HFF-Myc (cell line): Measurements from ENCODE around the gene FAM163A.

Experiments used
- DNase-seq: peaks from one replicate; pipeline ENCODE4 v3.0.0-alpha.2; 2011; ENCODE audit warnings: low read depth; ENCODE audit errors: extremely low read depth
- H3K4me3 ChIP-seq: replicated peaks from 2 replicates; pipeline ENCODE4 v1.5.1; 2011; ENCODE audit warnings: low read depth, mild to moderate bottlenecking, control low read depth, low read length
- TF ChIP-seq, protein P1 (sequence below): IDR thresholded peaks from 2 replicates; pipeline ENCODE4 v1.5.1; 2012; ENCODE audit warnings: mild to moderate bottlenecking, low read depth, low read length, control low read depth; ENCODE audit errors: missing control alignments

The FAM163A gene

GRCh38 chr1:179817789-179818188, 74.7 kb downstream of the FAM163A start:
- TF ChIP-seq, protein P1, sequence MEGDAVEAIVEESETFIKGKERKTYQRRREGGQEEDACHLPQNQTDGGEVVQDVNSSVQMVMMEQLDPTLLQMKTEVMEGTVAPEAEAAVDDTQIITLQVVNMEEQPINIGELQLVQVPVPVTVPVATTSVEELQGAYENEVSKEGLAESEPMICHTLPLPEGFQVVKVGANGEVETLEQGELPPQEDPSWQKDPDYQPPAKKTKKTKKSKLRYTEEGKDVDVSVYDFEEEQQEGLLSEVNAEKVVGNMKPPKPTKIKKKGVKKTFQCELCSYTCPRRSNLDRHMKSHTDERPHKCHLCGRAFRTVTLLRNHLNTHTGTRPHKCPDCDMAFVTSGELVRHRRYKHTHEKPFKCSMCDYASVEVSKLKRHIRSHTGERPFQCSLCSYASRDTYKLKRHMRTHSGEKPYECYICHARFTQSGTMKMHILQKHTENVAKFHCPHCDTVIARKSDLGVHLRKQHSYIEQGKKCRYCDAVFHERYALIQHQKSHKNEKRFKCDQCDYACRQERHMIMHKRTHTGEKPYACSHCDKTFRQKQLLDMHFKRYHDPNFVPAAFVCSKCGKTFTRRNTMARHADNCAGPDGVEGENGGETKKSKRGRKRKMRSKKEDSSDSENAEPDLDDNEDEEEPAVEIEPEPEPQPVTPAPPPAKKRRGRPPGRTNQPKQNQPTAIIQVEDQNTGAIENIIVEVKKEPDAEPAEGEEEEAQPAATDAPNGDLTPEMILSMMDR = no peak
- no peak for DNase-seq
- no peak overlapping the region for H3K4me3 ChIP-seq

DNA sequence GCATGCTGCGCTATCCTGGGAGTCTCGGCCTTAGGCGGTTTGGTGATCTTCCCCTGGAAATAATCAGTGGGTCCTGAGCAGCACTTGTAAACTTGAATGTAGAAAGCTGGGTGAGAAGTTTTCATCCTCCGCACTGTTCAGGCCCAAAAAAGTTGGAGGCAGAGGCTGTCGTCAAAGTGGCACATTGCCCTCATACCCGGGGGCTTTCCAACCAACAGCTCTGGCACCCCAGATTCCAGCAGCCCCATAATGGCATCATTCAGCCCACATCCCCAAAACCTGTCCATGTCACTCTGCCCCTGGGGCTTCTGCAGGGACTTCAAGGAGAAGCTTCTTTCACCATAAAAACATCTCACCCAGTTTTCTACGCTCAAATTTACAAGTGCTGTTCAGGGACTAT, 75.2 kb downstream of the FAM163A start:
- TF ChIP-seq, protein P1 = no peak
- H3K4me3 ChIP-seq = no peak overlapping the region
- no peak for DNase-seq

DNA sequence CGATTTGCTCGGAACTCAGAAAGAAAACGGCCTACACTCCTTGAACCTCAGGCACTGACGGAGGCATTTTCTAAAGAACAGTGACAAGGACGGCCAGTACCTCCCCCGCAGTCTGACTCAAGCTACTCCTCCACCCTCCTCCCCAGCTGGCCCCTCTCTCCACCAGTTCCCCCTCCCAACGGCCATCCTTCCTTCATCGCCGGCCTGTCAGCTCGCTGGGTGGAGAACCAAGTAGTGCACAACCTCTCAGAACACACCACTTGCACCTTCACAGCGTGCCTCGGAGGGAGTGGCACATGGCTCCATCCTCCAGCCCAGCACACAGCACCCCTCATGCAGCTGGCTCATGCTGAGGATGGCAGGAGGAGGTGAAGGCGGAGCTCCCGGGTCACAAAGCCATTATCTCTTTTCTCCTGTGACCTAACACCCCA, 75.7 kb downstream of the FAM163A start:
- no peak overlapping the region for H3K4me3 ChIP-seq
- DNase-seq = no peak
- TF ChIP-seq, protein P1 = no peak

DNA sequence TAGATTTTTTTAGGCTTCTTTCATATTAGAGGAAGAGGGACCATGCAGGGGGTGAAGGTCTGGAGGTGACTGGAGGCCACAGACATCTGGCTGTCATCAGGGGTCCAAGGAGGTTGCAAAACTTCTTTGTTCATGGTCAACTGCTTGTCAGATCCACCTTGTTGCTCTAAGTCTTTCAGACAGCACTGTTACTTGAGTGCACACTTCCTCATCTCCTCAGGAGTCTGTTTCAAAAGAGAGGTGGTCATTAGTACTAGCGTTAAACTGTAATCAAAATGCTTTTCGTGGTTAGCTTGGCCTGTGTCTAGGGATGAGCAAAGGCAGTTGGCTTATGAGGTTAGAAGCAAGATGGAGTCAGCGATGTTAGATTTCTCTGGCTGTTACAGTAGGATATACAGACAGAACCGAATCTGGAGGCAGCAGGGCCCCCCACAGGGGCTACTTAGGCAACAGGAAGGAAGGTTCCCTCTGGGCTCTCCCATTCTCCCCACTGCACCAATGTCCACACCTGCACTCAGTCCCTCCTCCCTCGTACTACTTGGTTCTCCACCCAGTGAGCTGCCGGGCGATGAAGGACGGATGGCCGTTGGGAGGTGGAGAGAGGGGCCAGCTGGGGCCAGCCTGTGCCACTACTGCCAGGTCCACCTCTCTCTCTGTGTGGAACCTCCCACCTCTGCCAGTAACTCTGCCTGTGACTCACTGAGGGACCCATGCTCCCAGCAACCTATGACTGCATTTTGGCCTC, 77.3 kb downstream of the FAM163A start:
- TF ChIP-seq, protein P1 = no peak
- no peak overlapping the region for H3K4me3 ChIP-seq
- DNase-seq = no peak

DNA sequence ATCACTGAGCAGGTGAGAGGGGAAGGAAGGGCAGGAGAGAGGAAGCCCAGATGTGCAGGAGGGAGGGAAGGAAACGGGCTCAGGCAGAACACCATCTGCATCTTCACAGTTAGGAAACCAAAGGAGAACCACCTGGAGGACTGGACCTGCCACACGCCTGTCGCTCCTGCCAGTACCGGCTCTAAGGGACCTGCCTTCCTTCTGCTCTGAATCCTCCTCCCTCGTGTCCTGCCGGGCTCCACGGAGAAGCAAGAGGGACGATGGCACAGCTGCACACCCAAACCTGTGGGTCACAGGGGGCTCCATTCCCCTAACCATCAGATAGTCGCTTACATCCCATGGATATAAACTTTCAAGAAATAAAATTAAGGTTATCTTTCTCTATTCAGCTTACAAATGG, 78.4 kb downstream of the FAM163A start:
- H3K4me3 ChIP-seq = no peak overlapping the region
- DNase-seq = no peak
- TF ChIP-seq, protein P1 = no peak

DNA sequence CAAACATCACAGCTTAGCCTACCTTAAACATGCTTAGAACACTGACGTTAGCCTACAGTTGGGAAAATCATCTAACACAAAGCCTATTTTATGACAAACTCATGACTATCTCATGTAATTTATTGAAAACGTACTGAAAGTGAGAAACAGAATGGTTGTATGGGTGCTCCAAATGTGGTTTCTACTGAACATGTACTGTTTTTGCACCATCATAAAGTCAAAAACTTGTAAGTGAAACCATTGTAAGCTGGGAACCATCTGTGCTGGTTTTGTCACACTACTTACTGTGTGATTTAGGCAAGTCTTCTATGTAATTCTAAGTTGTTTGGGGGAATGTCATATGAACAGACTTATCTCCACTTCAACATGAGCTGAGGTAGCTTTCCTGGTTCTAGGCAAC, 79.0 kb downstream of the FAM163A start:
- no peak for DNase-seq
- H3K4me3 ChIP-seq = no peak overlapping the region
- TF ChIP-seq, protein P1 = no peak

DNA sequence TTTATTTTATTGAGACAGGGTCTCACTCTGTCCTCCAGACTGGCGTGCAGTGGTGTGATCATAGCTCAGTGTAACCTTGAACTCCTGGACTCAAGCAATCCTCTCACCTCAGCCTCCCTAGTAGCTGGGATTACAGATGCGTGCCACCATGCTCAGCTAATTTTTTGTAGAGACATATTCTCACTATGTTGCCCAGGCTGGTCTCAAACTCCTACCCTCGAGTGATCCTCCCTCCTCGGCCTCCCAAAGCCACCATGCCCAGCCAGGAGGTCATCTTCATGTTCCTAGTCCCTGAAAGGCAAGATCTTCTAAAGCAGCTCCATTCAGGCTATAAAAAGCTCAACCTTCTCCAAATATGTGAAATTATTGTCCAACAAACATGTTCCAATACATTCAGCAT, 80.6 kb downstream of the FAM163A start:
- TF ChIP-seq, protein P1 = no peak
- H3K4me3 ChIP-seq = no peak overlapping the region
- no peak for DNase-seq
